HG02763 (cell line): ENCODE measurements around the gene PDE6D.
"Not testable (repeated sequence)": the region's sequence is repeated elsewhere in the genome, so short reads cannot be mapped to it uniquely, and the experiment has no call there.

ENCODE experiments used
- ATAC-seq: cut with Tn5 transposase; IDR thresholded peaks from one replicate; pipeline ENCODE4 v1.9.1; 2021; ENCODE audit warnings: mild to moderate bottlenecking, moderate library complexity; ENCODE audit not compliant: unreplicated experiment

The PDE6D gene

DNA sequence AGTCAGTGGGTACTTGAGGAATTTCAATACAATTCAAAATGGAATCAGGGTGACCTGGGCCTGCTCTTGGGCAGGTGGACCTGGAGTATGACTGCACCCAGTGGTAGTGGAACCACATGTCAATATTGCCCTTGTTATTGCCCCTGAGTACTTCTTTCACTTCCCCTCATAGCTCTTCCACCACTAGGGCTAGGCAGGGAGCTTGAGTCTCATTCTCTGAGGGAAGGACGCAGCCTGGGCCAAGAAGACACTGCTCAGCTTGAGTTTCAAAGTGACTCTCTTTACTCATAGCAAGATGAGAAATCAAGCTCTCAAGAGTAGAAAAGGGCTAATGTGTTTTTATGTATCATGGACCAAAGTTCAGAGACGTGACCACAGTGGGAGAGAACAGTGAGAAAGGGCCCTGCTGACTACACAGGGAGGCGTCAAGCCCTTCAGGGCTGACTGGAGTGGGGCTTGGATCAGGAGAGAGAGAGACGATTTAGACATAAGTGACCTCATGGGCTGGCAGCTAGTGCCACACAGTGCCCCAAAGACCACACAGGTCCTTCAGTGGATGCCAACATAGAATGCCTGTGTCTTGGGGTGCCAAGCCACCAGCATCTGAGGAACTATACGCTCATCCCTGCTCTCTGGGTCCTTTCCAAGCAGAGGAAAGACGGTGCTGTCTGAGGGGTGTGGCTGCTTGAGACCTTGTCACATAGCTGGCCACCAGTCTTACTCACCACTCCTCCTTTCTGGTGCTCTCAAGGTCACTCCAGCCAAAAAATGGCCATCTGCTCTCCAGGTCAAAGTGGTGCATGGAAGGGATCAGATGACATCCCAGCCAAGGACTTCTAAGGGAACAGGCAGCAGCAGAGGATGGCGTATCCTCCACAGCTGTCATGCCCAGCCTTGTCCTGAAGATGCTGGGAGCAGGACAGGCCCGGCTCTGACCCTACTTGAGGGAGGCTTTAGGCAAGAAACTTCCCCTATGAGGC is 59.8 kb downstream of the PDE6D start:
- peak; percentile 56 for ATAC-seq

DNA sequence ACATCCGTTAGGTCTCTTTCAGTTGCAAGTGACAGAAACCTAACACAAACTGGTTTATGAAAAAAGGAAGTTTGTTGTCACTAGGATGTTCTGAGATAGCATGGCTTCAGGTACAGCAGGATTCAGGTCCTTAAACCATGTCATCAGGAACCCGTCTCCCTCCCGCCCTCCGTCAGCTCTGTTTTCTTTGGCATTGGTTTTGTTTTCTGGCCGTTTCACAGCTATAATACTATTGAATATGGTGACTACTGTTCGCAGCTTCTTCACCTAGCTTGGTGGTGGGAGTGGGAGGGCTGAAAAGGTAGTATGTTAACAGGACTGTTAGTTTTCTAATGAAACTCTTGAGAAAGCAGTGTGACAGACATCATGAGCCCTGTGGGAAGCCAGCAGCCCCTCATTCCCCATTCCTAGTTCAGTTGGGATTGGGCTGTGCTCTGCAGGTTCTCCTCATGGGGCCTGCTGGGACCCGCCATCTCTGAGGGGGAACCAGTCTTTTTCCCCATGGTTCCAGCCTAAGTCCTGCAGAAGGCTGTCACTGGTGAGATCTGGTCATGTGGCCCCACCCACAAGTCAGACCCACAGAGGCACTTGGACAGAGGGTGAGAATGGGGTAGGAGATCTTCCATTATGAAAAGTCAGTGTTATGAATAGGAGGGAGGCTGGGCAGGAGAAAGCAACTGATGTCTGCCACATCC is 60.6 kb downstream of the PDE6D start:
- no peak for ATAC-seq

DNA sequence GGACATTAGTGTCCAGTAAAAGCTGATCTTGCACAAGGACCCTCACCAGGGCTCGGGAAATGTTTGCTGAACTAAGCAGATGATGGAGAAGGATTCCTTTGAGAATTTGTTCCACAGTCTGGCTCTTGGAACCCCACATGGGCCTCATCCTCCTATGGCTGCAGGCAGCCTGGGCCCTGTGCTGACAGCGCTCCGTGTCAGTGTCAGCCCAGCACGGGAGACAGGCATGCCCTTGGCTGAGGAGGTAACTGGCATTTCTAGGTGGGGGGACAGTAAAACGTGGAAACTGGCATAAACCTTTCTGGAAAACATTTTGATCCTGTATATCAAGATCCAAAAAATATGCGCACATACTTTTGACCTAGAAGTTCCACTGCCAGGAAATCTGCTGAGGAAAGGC is 62.3 kb downstream of the PDE6D start:
- no peak for ATAC-seq

DNA sequence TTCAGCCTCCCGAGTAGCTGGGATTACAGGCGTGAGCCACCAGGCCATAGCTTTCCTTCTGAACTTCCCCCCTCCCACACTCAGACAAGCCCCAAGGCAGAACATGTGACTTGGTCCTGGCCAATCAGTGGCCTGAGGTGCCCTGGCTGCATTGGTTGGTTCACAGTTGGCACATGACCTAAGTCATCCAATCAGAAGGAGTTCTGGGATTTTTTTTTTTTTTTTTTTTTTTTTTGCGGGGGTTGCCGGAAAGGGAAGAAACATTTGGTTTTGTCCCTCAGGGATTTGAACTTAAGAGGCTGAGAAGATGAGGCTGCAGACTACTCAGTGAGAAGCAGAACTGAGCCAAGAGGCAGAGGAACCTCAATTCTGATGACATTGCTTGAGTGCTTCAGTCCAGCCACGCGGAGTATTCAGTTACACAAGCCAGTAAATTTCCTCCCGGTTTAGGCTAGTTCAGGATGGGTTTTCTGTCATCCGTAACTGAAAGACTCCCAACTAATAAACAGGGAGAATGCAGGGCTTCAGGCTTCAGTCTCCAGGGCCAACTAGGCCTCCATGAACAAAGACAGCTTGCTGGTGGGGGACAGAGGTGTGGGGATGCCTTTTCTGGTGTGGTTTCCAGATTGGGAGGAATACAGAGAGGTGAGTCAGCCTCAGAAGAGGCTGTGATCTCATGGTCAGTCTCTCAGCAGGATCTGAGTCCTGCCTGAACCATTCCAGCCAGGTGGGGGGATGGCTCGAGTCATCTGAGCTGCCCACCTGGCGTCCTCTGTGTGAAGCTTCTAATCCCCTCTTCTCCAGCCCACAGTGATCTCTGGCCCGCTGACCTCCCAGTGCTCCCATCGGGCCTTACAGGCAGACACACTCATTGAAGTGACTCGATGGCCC is 63.6 kb downstream of the PDE6D start:
- ATAC-seq, result peak; percentile 28

DNA sequence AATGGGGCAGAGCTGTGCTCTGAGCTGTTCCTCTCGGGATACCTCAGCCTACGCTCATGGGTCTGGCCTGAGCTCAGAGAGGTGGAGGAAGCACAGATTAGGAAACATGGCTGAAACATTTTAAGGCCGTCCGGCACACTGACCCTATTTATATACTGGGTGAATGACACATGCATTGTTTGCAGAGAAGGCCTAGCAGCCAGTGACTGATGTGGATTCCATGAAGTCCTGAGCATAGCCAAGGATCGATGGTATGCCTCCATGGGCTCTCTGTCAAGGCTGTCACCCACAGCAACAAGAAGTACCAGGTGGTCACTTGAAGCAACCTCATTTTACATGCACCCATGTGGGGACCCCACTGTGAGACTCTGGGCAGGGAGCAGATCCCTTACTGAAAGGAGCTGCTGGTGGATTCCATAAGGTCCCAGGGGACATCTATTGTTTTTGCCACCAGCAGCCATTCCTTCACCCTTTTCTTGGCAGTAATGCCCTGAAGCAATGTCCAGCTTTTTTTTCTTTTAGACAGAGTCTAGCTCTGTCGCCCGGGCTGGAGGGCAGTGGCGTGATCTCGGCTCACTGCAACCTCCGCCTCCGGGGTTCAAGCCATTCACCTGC is 64.3 kb downstream of the PDE6D start:
- no peak for ATAC-seq

DNA sequence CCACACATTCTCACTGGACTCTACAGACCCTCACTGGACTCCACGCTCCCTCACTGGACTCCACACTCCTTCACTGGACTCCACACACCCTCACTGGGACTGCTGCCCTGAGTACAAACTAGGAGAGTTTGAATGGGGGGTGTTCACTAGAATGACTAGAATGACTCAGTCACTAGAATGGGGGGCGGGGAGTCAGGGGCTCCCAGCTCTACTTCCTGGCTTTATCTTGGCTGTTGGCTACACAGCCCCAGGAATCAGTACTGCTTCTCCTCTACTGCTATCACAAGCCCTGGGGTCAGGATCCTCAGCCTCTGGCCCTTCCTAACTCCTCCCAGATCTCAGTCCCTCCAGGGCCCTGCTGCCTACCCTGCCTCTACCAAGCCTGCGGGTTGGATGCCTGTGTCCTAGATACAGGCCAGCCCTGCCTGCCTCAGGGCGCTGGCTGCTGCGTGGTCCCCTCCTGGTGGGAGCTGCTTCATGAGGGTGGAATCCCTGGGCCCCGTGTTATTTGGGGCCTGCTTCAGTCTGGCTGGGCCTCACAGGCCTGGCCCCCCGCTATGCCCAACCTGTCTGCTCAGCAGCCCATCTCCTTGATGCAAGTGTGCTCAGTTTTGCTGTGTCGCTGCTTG is 65.0 kb downstream of the PDE6D start:
- no peak for ATAC-seq

DNA sequence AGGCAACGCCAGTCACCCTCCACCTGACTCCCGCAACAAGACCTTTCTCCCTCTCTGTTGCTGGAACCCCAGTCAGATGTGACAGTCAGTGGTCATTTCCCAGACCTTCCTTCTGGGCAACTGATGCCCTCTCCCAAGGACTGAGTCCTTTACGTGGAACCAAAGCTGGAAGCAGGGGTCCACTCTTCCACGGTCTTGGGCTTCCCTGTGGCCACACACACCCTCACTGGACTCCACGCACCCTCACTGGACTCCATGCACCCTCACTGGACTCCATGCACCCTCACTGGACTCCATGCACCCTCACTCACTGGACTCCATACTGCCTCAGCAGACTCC is 65.6 kb downstream of the PDE6D start:
- no peak for ATAC-seq

DNA sequence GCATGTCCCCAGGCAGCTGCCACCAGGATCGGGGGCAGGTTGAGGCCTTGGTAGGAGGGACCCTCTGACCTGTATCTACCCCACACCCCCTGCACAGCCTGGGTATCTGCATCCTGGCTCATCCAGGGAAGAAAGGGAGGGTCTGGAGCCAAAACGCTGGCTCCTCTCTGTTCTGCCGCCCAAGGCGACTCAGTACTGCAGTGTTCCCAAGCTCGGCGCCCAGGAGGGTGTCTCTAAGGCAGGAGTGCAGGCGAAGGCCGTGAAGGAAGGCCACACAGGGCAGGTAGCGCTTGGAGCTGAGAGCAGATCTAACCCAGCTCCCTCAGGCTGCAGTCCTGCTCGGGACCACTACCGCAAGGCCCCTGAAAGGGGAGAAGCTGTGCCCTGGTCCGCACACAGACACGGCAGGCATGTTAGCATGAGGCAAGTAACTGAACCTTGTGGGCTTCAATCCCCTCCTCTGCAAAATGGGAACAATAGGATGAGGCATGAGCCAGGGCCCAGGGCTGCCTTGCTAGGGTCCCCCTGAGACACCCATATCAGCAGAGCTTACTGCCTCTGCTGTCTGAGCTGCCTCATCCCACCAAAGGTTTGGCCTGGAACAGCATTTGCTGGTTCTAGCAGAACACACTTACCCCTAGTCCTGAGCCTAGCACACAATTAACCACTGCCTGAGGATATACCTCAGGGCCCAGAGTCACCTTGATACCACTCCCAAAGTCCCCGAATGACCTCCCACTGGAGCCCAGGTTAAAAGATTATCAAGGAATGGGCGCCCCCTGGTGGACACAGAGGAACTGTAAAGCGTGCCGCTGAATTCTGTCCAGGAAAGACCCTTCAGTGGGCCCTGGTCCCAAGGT is 66.2 kb downstream of the PDE6D start:
- ATAC-seq, result no peak

DNA sequence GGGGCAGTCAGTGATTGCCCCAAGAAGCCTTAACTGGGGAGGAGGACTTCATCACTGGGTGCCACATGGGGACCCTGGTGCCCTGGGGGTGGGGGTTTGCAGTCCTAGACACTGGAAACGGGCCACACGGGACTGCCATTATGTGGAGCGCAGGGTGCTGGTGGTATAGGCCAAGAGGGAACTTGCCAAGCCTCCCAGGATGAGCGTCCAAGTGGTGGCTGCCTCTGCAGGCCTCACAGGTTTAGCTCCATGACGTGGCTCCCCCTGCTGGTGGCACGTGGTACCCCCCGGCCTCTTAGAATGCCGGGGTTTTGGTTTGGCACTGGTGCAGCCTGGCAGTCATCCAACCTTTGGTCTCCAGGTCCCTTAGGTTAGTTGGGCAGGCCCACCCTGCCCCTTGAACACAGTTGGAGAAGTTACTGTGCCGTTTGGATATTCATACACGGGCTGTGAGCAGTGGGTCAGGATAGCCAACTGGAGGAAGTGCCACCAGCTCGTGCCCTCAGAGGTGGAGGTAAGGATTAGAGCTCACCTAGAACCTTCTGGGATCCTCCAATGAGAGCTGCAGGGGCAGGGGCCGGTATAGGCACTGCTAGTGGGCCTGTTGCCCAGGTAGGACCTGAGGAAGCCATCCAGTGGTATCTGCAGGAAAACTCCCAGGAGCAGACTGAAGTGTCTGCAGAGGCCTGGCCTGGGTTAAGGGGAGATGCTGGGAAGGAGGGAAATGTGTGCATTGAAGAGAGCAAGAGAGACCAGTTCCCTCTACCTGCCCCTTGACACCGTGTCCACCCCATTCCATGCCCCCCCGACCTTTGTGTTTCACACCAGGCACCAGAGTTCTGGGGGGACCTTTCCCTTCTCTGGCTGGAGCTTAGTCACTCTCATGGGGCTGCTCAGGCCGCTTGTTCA is 67.1 kb downstream of the PDE6D start:
- ATAC-seq, result no peak

DNA sequence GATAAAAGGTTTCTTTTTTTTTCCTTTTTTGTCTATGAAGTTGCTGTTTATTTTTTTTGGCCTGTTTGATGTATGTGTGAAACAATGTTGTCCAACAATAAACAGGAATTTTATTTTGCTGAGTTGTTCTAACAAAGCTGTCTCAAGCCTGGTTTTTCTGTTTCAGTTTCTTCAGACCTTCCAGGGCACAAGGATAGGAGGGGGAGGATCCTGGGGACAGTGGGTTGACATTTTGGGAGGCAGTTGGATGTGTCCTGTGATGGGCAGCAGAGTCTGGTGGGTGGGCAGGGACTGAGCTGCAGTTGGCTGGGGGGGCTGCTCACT is 67.7 kb downstream of the PDE6D start:
- not testable (repeated sequence) for ATAC-seq

DNA sequence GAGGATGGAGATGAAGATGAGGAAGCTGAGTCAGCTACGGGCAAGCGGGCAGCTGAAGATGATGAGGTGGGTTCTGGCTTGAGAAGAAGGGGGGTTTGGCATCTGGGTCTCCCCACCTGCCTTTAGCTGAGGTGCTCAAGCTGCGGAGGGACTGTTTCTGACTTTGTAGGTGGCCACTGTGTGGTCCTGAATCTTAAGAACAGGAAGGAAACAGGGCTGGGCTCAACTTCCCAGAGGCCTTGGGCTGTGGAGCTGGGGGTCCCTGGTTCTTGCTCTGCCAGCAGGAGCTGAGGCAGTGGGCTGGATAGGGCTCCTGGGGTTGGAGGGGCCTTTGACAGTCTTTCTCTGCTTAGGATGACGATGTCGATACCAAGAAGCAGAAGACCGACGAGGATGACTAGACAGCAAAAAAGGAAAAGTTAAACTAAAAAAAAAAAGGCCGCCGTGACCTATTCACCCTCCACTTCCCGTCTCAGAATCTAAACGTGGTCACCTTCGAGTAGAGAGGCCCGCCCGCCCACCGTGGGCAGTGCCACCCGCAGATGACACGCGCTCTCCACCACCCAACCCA is 68.5 kb downstream of the PDE6D start:
- ATAC-seq, result not testable (repeated sequence)

DNA sequence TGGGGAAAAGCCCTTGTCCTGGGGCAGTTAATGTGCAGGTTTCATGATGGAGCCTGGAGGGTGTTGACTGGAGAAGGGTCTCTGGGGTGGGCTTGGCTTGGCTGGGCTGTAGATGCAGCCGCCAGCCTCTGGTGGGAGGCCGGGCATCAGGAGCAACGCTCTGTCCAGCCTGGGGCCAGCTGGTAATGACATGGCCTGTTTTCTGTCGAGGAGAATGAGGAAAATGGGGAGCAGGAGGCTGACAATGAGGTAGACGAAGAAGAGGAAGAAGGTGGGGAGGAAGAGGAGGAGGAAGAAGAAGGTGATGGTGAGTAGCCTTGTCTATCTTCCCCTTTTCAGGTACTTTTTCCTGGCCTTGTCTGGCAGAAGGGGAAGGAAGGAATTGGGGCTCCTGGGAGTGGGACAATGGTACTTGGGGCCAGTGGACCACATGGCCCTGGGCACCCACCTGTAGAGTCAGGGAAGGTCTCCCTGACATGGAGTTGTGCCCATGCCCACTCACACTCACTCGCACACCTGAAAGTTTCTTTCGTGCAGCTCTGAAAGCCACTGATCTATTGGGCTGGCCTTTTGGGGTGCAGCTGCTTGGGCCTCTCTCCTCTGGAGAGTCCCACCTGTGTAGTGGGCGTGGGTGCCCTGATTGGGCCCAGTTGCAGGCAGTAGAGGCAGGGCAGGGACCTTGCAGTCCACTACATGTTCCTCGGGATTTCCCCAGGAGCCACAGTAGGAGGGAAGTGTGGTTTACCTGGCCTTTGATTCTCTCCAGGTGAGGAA is 69.2 kb downstream of the PDE6D start:
- no peak for ATAC-seq

DNA sequence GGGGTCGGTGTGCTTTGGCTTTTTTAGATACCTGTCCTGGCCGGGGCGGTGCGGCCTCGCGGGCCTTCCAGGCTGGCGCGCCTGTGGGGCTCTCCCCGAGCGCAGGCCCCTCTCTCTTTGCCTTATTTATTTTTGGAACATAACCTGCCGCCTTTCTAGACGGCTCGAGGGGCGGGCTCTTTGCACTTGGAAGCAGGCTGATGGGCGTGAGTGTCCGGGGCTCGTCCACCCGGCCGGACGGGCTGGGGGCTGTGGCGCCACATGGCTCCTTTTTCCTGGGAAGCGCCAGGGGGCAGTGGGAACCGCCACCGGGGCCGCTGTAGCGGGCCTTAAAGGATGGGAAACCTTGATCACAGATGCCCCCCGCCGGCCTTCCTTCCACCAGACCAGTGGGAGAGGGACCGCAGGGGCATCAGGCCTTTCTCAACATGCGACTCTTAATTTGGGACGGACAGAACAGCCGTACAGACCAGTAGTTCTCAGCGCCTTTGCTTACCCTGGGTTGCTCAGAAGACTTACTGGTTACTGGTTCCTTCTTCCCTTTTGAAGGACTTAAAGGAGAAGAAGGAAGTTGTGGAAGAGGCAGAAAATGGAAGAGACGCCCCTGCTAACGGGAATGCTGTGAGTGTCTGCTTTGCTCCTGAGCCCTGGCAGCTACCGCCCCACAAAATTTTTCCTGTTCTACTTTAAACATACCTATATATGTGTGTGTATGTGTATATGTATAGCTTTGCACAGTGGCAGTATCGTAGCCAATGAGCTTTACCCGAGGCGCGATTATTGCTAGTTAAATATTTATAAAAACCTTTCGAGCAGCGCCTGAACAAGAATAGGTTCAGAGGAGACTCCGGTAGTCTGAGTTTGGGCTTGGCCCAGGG is 70.0 kb downstream of the PDE6D start:
- ATAC-seq, result no peak

DNA sequence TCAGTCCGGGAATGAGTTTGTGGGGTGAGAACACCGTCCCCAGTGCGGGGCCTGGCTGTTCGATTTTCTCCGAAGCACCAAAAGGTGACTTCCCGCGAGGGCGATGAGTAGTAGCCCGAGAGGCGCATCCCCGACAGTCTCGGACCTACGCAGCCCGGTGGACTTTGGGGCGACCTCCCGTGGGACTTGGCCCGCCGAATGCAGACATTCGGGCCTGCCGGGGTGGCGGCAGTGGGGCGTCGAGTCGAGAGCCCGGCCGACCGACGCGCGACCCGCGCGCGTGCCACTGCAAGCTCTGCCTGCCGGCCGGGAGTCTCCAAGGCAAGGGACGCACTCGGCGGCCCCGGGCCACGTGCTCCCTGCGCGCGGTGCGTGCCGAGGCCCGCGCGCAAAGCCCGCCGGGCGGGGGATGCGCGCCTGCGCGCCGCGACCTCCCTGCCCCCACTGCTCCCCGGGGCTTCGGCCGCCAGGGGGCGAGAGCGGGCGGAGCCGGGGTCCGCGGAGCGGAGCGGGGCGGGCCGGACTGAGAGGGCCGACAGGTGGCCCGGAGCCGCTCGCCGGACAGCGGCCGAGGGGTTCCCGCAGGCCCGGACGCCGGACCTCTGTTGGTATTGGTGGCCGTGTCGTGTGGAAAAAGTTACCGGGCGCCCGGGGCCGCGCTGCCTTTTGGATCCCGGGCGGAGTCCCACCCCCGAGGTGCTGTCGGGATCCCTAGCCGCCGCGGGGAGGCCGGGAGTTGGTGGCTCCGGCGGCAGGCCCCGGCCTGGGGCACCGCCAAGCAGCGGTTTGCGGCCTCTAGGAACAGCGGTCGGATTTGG is 70.9 kb downstream of the PDE6D start:
- peak; percentile 17 for ATAC-seq

DNA sequence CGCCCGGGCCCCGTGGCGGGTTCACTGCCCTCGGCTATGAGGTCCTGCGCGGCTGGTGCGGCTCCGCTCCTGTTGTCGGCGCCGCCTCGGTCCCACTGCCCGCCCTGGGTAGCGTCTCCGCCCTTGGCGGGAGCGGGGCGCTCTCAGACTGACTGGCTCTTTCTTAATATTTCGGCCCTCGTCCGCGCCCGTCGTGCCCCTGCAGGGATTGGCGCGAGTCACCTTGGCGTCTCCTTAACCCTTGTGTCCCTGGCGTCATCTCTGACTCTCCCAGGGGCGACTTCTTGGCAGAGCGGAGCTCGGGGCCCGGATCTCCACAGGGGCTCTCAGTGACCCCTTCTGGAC is 71.5 kb downstream of the PDE6D start:
- no peak for ATAC-seq
